Colonic mucosa (tissue), 4 donors: ENCODE data around the gene STON2. TPM values are rescaled to one million over a fixed set of nuclear protein-coding genes. Genes with fewer than 3 reads are reported as not detected.

ENCODE experiments used
- DNase-seq: peaks from one replicate; pipeline ENCODE4 v3.0.0-alpha.2; 2020
- H3K27ac ChIP-seq: fragments of 200-600 bp; one replicate; pipeline ENCODE4 v1.8.0; 2021
- H3K27me3 ChIP-seq: fragments of 200-600 bp; one replicate; pipeline ENCODE4 v1.8.0; 2021
- H3K36me3 ChIP-seq: fragments of 200-600 bp; one replicate; pipeline ENCODE4 v1.8.0; 2021
- H3K4me1 ChIP-seq: fragments of 200-600 bp; one replicate; pipeline ENCODE4 v1.8.0; 2021; ENCODE audit warnings: mild to moderate bottlenecking
- H3K4me3 ChIP-seq: fragments of 200-600 bp; one replicate; pipeline ENCODE4 v1.8.0; 2021
- H3K9ac ChIP-seq, 2 donors: one replicate each; pipeline ENCODE4 v1.7.0; 2013; ENCODE audit warnings: control low read depth in 2 of 2, low read depth in 2 of 2, low read length in 2 of 2
- H3K9me3 ChIP-seq: fragments of 200-600 bp; one replicate; pipeline ENCODE4 v1.8.0; 2021
- CTCF ChIP-seq: fragments of 200-600 bp; IDR thresholded peaks from one replicate; pipeline ENCODE4 v1.8.0; 2022; ENCODE audit warnings: antibody characterized with exemption, mild to moderate bottlenecking
- intact Hi-C: fragments of 100-400 bp; cut with DNase I; formaldehyde crosslinking; loops from one replicate; pipeline ENCODE4 v1.14.1; 2022
- total RNA-seq, 2 donors: library from RNA; stranded (reverse); fragmentation: NEBNext Ultra II Directional in 1 of 2; extraction: Animal tissue kit (Norgen Biotek cat#: 25700) in 1 of 2; gene quantifications; one replicate each; pipeline ENCODE4 v1.2.1, GENCODE V29; 2021
- donor health status: healthy.
- donor health status: DM: no; HTN: no; CAD: no.
- donor health status: DM: no; HTN: no; CAD: no.

The STON2 gene
- total RNA-seq, 2 donors from 2014 or later = 12.7 to 15.1 TPM

- no peaks in the 10 kb centered on the region for H3K27me3 ChIP-seq
- no peak for DNase-seq
- no peak overlapping the region for H3K9ac ChIP-seq
- intact Hi-C loops = no loop called here
- no peaks in the 10 kb centered on the region for H3K4me1 ChIP-seq
- H3K4me3 ChIP-seq = no peak overlapping the region
- no peaks in the 10 kb centered on the region for H3K9me3 ChIP-seq
- no peak for TF ChIP-seq CTCF
- H3K27ac ChIP-seq = no peak overlapping the region
- H3K36me3 ChIP-seq = no peaks in the 10 kb centered on the region
Observed at GRCh38 chr14:81295958-81296923, 103.9 kb downstream of the STON2 start.

GRCh38 chr14:81289516-81289915 is 110.6 kb downstream of the STON2 start:
- no peak overlapping the region for H3K4me3 ChIP-seq
- H3K36me3 ChIP-seq = no peaks in the 10 kb centered on the region
- no peaks in the 10 kb centered on the region for H3K4me1 ChIP-seq
- intact Hi-C loops = no loop called here
- H3K27me3 ChIP-seq = no peaks in the 10 kb centered on the region
- H3K9me3 ChIP-seq = no peaks in the 10 kb centered on the region
- no peak for DNase-seq
- H3K27ac ChIP-seq = no peak overlapping the region
- TF ChIP-seq CTCF = no peak
- H3K9ac ChIP-seq = no peak overlapping the region

- Histone ChIP-seq H3K9me3 (no peaks in the 10 kb centered on the region), H3K27me3 (no peaks in the 10 kb centered on the region), H3K27ac (no peak overlapping the region), H3K4me3 (no peak overlapping the region), H3K4me1 (no peaks in the 10 kb centered on the region), H3K36me3 (no peaks in the 10 kb centered on the region), H3K9ac (no peak overlapping the region)
- intact Hi-C loops = no loop called here
- DNase-seq = no peak
- no peak for TF ChIP-seq CTCF
Observed at GRCh38 chr14:81286574-81287370, 113.4 kb downstream of the STON2 start.

- no peaks in the 10 kb centered on the region for H3K9me3 ChIP-seq
- no peak overlapping the region for H3K27ac ChIP-seq
- no peaks in the 10 kb centered on the region for H3K4me1 ChIP-seq
- no peaks in the 10 kb centered on the region for H3K27me3 ChIP-seq
- no peak overlapping the region for H3K9ac ChIP-seq
- H3K4me3 ChIP-seq = no peak overlapping the region
- no peak for DNase-seq
- H3K36me3 ChIP-seq = no peaks in the 10 kb centered on the region
- no peak for TF ChIP-seq CTCF
- intact Hi-C loops = no loop called here
Observed at GRCh38 chr14:81285245-81285644, 114.9 kb downstream of the STON2 start.

GRCh38 chr14:81281332-81281731 is 118.8 kb downstream of the STON2 start:
- intact Hi-C loops = no loop called here
- Histone ChIP-seq H3K27ac (no peak overlapping the region), H3K9ac (no peak overlapping the region), H3K36me3 (no peaks in the 10 kb centered on the region), H3K4me1 (no peaks in the 10 kb centered on the region), H3K9me3 (no peaks in the 10 kb centered on the region), H3K27me3 (no peaks in the 10 kb centered on the region), H3K4me3 (no peak overlapping the region)
- DNase-seq = no peak
- no peak for TF ChIP-seq CTCF
